Measurements from ENCODE around the gene SERAC1. TPM values are rescaled to one million over a fixed set of nuclear protein-coding genes. Genes with fewer than 3 reads are reported as not detected.

Gene SERAC1
- total and polyA plus RNA-seq, 4 donors = 2.0 to 4.4 (median 2.3) TPM

- no peak for DNase-seq (ENCODE audit: low spot score)
- 64% methylated on average over 4 of the region's 4 CpGs for WGBS
- H3K4me1 ChIP-seq (ENCODE audit: control insufficient read depth in 4 of 4, insufficient read depth in 4 of 4, low read length in 3 of 4) = no peaks in the 10 kb centered on the region
- TF ChIP-seq RXRA (IDR thresholded peaks at IDR 0.05) (no peak), TAF1 (conservative IDR thresholded peaks at IDR 0.05) (no peak), JUND (IDR thresholded peaks at IDR 0.05) (no peak), SP1 (IDR thresholded peaks at IDR 0.05) (no peak), MAX (IDR thresholded peaks at IDR 0.05) (no peak), REST (IDR thresholded peaks at IDR 0.05) (no peak), YY1 (IDR thresholded peaks at IDR 0.05) (no peak), CTCF (IDR thresholded peaks at IDR 0.05; ENCODE audit: low read depth, low read length, missing input control) (no peak), HNF4A (conservative IDR thresholded peaks at IDR 0.05) (no peak), FOXA1 (IDR thresholded peaks at IDR 0.05) (no peak), EGR1 (IDR thresholded peaks at IDR 0.05; ENCODE audit: low read depth in 2 of 2) (no peak), HNF4G (IDR thresholded peaks at IDR 0.05) (no peak), FOXA2 (IDR thresholded peaks at IDR 0.05) (no peak), NR2F2 (IDR thresholded peaks at IDR 0.05) (no peak), GABPA (IDR thresholded peaks at IDR 0.05 in 1 of 2, conservative IDR thresholded peaks at IDR 0.05 in 1 of 2) (no peak), RAD21 (IDR thresholded peaks at IDR 0.05) (no peak)
- TF ChIP-seq, protein P1, sequence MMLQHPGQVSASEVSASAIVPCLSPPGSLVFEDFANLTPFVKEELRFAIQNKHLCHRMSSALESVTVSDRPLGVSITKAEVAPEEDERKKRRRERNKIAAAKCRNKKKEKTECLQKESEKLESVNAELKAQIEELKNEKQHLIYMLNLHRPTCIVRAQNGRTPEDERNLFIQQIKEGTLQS (IDR thresholded peaks at IDR 0.05) = no peak
- TF ChIP-seq, protein P2, sequence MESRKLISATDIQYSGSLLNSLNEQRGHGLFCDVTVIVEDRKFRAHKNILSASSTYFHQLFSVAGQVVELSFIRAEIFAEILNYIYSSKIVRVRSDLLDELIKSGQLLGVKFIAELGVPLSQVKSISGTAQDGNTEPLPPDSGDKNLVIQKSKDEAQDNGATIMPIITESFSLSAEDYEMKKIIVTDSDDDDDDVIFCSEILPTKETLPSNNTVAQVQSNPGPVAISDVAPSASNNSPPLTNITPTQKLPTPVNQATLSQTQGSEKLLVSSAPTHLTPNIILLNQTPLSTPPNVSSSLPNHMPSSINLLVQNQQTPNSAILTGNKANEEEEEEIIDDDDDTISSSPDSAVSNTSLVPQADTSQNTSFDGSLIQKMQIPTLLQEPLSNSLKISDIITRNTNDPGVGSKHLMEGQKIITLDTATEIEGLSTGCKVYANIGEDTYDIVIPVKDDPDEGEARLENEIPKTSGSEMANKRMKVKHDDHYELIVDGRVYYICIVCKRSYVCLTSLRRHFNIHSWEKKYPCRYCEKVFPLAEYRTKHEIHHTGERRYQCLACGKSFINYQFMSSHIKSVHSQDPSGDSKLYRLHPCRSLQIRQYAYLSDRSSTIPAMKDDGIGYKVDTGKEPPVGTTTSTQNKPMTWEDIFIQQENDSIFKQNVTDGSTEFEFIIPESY (IDR thresholded peaks at IDR 0.05) = no peak
- no peaks in the 10 kb centered on the region for H3K27me3 ChIP-seq (ENCODE audit: control insufficient read depth in 4 of 4, insufficient read depth in 4 of 4, low read length in 3 of 4)
- peaks cover 0 to 2% (median 0%) of the 10 kb centered on the region in 4 donors for H3K36me3 ChIP-seq (ENCODE audit: control insufficient read depth in 4 of 4, insufficient read depth in 3 of 4, low read depth in 1 of 4, low read length in 3 of 4)
- no peak overlapping the region for H3K4me3 ChIP-seq (ENCODE audit: low read depth in 1 of 3, low read length in 3 of 3)
- H3K9ac ChIP-seq (ENCODE audit: low read depth in 1 of 2, low read length in 2 of 2) = no peak overlapping the region
- H3K27ac ChIP-seq (ENCODE audit: low read depth in 1 of 2, low read length in 2 of 2) = no peak overlapping the region
- H3K9me3 ChIP-seq (ENCODE audit: control insufficient read depth in 4 of 4, low read length in 3 of 4) = no peaks in the 10 kb centered on the region
These were observed 64.8 kb downstream of the SERAC1 start for GRCh38 chr6:158103228-158103627.
